HepG2 (cell line): ENCODE data around the gene ARMC8.

ENCODE experiments used
- ARNT ChIP-seq: fragments of 450-650 bp; IDR thresholded peaks from 2 replicates; pipeline ENCODE4 v1.6.1; 2017
- CAMTA2 ChIP-seq: sonication (generic); formaldehyde crosslinking; IDR thresholded peaks from 2 replicates; pipeline ENCODE4 v1.4.0; 2020; ENCODE audit warnings: mild to moderate bottlenecking, missing genetic modification reagents, borderline replicate concordance
- CEBPZ ChIP-seq: IDR thresholded peaks from 2 replicates; pipeline ENCODE4 v1.6.1; 2012; ENCODE audit warnings: low read length, improper control_type of control experiment
- E2F5 ChIP-seq: sonication (generic); formaldehyde crosslinking; conservative IDR thresholded peaks from 2 replicates; pipeline ENCODE4 v1.4.0; 2020; ENCODE audit warnings: missing genetic modification reagents
- HOXA7 ChIP-seq: sonication (generic); formaldehyde crosslinking; IDR thresholded peaks from 2 replicates; pipeline ENCODE4 v1.8.1; 2022; ENCODE audit warnings: mild to moderate bottlenecking, missing genetic modification reagents, moderate library complexity
- MXD4 ChIP-seq: IDR thresholded peaks from 2 replicates; pipeline ENCODE4 v1.6.1; 2016; ENCODE audit warnings: mild to moderate bottlenecking, missing biosample characterization, missing genetic modification reagents
- MYC ChIP-seq: sonication (generic); formaldehyde crosslinking; IDR thresholded peaks from 2 replicates; pipeline ENCODE4 v1.9.0; 2021; ENCODE audit warnings: missing genetic modification reagents, borderline replicate concordance
- POLR2A ChIP-seq, 2 experiments: IDR thresholded peaks; 2 replicates each; pipeline ENCODE4 v1.6.1; 2011; ENCODE audit warnings: low read depth in 2 of 2, low read length in 2 of 2, mild to moderate bottlenecking in 1 of 2, moderate library complexity in 1 of 2; ENCODE audit not compliant: insufficient read depth in 1 of 2
- RFX5 ChIP-seq: IDR thresholded peaks from 2 replicates; pipeline ENCODE4 v1.6.1; 2011; ENCODE audit warnings: low read depth, low read length, improper control_type of control experiment
- RXRA ChIP-seq: sonication (generic); formaldehyde crosslinking; IDR thresholded peaks from 2 replicates; pipeline ENCODE4 v1.5.1; 2020; ENCODE audit warnings: missing genetic modification reagents
- STAT5B ChIP-seq: sonication (generic); formaldehyde crosslinking; IDR thresholded peaks from 2 replicates; pipeline ENCODE4 v1.4.0; 2020; ENCODE audit warnings: missing genetic modification reagents
- ZNF577 ChIP-seq: sonication (generic); formaldehyde crosslinking; IDR thresholded peaks from 2 replicates; pipeline ENCODE4 v1.4.0; 2020; ENCODE audit warnings: mild to moderate bottlenecking, low read depth, missing genetic modification reagents, borderline replicate concordance

GRCh38 chr3:138200424-138200823 is 13.3 kb downstream of the ARMC8 start:
- TF ChIP-seq CEBPZ (no peak), STAT5B (CRISPR knock-in tag) (no peak), RFX5 (no peak), MXD4 (no peak), RXRA (CRISPR knock-in tag) (no peak), ARNT (no peak), E2F5 (CRISPR knock-in tag) (no peak), MYC (CRISPR knock-in tag) (no peak), CAMTA2 (CRISPR knock-in tag) (no peak), ZNF577 (no peak), POLR2A (IDR thresholded peaks at IDR 0.05; ENCODE audit: insufficient read depth in 1 of 2, low read depth in 2 of 2, low read length in 2 of 2) (no peak), HOXA7 (CRISPR knock-in tag) (no peak)
